Activated T-helper 17 cell treated with anti-CD3 and anti-CD28 coated beads, Interleukin-2, amount 50 U/mL, for 72 hours (primary cell): ENCODE data around the gene EFEMP1. TPM values are rescaled to one million over a fixed set of nuclear protein-coding genes. Genes with fewer than 3 reads are reported as not detected.
"Not testable (repeated sequence)": the region's sequence is repeated elsewhere in the genome, so short reads cannot be mapped to it uniquely, and the experiment has no call there.

ENCODE experiments used
- ATAC-seq: fragments of 150-1000 bp; cut with Tn5 transposase; replicated peaks from 2 replicates; pipeline ENCODE4 v1.10.0; 2021; ENCODE audit warnings: mild to moderate bottlenecking, moderate library complexity
- H3K27ac Mint-ChIP-seq: one replicate; pipeline ENCODE4 v1.8.0; 2022; ENCODE audit warnings: mixed read lengths
- H3K27me3 Mint-ChIP-seq: one replicate; pipeline ENCODE4 v1.8.0; 2022; ENCODE audit warnings: mixed read lengths
- H3K36me3 Mint-ChIP-seq: one replicate; pipeline ENCODE4 v1.8.0; 2022; ENCODE audit warnings: low read depth, mild to moderate bottlenecking, mixed read lengths
- H3K4me1 Mint-ChIP-seq: one replicate; pipeline ENCODE4 v1.8.0; 2022; ENCODE audit warnings: mixed read lengths
- H3K4me3 Mint-ChIP-seq: one replicate; pipeline ENCODE4 v1.8.0; 2022; ENCODE audit warnings: mild to moderate bottlenecking, mixed read lengths
- H3K9me3 Mint-ChIP-seq: one replicate; pipeline ENCODE4 v1.8.0; 2022; ENCODE audit warnings: mixed read lengths
- total RNA-seq, 2 donors: library from RNA; stranded (reverse); gene quantifications; one replicate each; pipeline ENCODE4 v1.2.3, GENCODE V29; 2022

Gene EFEMP1
- total RNA-seq, 2 donors from 2014 or later, result not detected

DNA sequence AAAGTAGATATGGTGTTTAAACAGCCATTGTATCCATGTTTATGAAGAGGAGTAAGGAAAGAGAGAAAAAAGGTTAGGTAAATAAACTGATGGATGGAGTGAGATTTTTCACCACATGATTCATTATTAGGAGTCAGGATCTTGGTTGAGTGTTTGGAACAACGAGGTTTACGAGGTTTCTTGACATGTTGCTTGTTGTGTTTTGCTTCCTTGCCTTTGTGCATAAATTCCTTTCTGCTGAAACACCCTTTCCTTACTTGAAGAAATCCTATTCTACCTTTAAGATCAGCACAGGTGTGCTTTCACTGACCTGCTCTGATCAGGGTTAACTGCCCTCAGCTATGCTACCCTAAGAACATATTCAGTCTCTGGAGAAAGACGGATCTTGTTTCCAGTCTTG lies 66.6 kb downstream of the EFEMP1 start:
- Mint-ChIP-seq H3K9me3 (peaks cover 6% of the 10 kb centered on the region), H3K4me3 (no peak overlapping the region), H3K36me3 (no peaks in the 10 kb centered on the region), H3K27ac (no peak overlapping the region), H3K27me3 (peaks cover 12% of the 10 kb centered on the region), H3K4me1 (no peaks in the 10 kb centered on the region)
- ATAC-seq, result no peak

DNA sequence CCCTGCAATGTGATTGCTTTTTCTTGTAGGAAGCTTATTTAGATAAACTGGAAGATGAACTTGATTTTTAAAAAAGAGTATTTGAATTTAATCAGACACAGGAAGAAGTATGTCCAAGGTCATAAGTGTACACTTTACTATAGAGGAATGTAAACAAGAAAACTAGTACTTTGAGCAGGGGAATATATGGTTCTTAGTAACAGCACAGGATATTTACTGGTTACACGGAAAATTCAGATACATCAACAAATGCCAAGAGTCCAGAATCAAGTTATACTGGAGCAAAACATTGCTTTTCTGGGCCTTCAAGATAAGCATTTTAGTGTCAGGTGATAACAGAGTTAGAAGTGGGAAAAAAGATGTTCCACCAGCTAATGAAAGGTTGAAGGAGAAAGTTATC lies 75.5 kb downstream of the EFEMP1 start:
- no peak overlapping the region for H3K4me3 Mint-ChIP-seq
- no peak overlapping the region for H3K27ac Mint-ChIP-seq

DNA sequence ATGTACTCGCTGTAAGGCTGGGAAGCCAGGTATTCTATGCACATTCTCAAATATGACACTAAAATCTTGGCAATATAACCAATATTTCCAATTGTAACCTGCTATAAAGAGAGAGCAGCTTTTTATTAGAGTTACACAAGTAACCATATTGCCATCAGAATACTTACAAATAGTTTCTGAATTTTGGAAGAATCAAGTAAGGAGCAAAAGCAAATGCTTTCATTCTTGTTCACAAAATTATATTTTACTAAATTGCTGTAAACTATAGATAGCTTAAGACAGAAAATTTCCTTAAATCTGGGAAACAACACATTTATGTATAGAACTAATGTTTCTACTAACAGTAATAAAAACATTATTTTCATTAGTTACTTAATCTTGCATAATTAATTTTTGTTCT lies 77.2 kb downstream of the EFEMP1 start:
- no peak for ATAC-seq
- H3K4me3 Mint-ChIP-seq, result no peak overlapping the region
- peaks cover 9% of the 10 kb centered on the region for H3K27me3 Mint-ChIP-seq
- no peaks in the 10 kb centered on the region for H3K4me1 Mint-ChIP-seq
- H3K9me3 Mint-ChIP-seq, result no peaks in the 10 kb centered on the region
- no peak overlapping the region for H3K27ac Mint-ChIP-seq
- no peaks in the 10 kb centered on the region for H3K36me3 Mint-ChIP-seq

More for the DNA sequence above, 75.5 kb downstream of the EFEMP1 start:
- no peak for ATAC-seq
- H3K9me3 Mint-ChIP-seq, result peaks cover 7% of the 10 kb centered on the region
- no peaks in the 10 kb centered on the region for H3K4me1 Mint-ChIP-seq
- peaks cover 17% of the 10 kb centered on the region for H3K27me3 Mint-ChIP-seq
- H3K36me3 Mint-ChIP-seq, result no peaks in the 10 kb centered on the region

DNA sequence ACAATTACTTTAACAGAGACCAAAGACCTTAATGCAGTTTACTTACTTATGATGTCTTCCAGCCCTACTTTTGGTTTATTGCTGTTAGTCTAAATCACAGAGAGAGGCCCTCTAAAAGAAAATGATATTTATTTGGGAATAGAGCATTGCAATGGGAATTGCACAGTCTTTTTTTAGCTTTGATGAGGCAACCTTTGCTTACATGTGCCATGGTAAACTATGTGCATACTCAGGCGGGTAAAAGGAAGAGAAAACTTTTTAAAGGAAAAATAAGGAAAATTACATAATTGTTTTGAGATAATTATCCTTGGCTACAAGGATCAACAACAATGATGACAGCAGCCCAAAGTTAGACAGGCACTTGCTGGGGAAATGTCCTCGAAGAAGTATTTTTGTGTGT lies 78.6 kb downstream of the EFEMP1 start:
- H3K4me3 Mint-ChIP-seq, result no peak overlapping the region
- H3K27ac Mint-ChIP-seq, result no peak overlapping the region
- H3K27me3 Mint-ChIP-seq, result peaks cover 9% of the 10 kb centered on the region
- ATAC-seq, result no peak
- no peaks in the 10 kb centered on the region for H3K4me1 Mint-ChIP-seq
- H3K9me3 Mint-ChIP-seq, result no peaks in the 10 kb centered on the region
- H3K36me3 Mint-ChIP-seq, result no peaks in the 10 kb centered on the region

DNA sequence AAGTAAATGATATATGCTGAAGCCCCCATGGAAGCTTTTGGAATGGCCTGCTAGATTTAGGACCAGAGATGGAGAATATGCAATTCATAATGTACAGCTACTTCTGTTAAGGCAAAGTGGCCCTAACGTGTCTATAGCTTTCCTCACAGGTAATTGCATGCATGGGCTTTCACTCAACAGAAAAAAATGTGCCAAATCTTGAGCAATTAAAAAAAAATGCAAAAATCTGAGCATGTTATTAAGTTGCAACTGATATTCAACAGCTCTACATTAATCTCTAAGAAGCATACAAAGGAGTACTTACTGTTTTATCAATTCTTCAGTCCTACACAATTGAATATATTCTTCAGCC lies 79.6 kb downstream of the EFEMP1 start:
- no peaks in the 10 kb centered on the region for H3K9me3 Mint-ChIP-seq
- no peak for ATAC-seq
- no peaks in the 10 kb centered on the region for H3K36me3 Mint-ChIP-seq
- H3K27ac Mint-ChIP-seq, result no peak overlapping the region
- H3K4me3 Mint-ChIP-seq, result no peak overlapping the region
- no peaks in the 10 kb centered on the region for H3K4me1 Mint-ChIP-seq
- peaks cover 7% of the 10 kb centered on the region for H3K27me3 Mint-ChIP-seq

DNA sequence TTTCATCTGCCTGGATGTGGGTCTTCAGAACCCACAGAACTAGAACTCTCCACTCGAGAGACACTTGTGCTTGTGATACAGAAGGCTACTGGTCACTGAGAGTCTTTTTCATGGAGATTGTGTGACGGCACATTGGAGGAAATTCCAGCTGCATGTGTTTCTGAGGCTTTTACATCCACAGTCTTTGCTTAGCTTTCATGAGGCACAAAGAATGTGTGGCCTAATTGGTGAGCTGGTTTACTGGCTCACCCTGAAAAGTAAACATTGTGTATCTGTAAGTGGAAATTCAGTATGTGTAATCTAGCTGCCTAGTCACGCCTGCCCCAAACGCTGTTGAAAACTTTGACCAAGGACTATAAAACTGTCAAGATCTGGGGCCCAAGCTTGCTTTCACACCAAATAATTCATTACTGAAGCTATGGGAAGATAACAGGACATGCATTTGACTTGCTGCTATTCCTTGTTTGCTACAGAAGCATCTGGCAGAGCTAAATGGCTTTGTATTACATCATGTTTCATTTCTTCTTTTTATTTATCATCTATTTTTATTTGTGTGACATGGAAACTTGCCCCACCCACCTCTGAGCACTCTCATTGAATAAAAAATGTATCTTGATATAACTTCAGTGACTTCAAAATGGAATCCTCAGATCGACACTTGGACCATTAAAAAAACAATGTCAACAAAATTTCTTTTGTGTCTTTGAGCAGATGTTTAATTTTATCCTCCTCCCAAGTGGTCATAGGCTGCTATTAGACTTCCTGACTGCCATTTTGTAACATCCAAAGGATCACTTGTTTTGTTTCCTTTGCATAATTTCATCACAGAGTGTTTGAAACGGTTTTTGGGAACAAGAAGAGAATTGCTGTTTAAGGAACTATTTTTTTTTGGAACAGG lies 80.2 kb downstream of the EFEMP1 start:
- H3K9me3 Mint-ChIP-seq, result no peaks in the 10 kb centered on the region
- no peak overlapping the region for H3K27ac Mint-ChIP-seq
- H3K4me1 Mint-ChIP-seq, result no peaks in the 10 kb centered on the region
- no peak for ATAC-seq
- peaks cover 10% of the 10 kb centered on the region for H3K27me3 Mint-ChIP-seq
- H3K4me3 Mint-ChIP-seq, result no peak overlapping the region
- H3K36me3 Mint-ChIP-seq, result no peaks in the 10 kb centered on the region

DNA sequence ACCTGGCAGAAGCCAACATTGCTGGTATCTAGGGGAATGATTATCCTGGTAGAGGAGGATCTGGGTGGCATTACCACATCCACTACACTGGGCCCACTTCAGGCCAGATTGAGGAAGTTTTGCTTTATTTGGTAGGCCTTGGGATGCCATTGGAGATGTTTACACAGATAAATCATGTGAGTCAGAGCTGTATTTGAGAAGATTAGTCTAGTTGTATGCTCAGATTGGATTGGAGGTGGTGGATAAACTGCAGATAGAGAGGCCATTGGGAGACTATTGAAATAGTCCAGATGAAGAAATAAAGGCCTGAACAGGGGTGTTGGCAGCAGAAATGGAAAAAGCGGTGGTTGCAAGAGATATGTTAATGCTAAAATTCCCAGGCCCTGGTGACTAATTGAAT lies 81.5 kb downstream of the EFEMP1 start:
- H3K4me1 Mint-ChIP-seq, result no peaks in the 10 kb centered on the region
- no peak overlapping the region for H3K4me3 Mint-ChIP-seq
- no peaks in the 10 kb centered on the region for H3K36me3 Mint-ChIP-seq
- H3K9me3 Mint-ChIP-seq, result no peaks in the 10 kb centered on the region
- peaks cover 6% of the 10 kb centered on the region for H3K27me3 Mint-ChIP-seq
- no peak for ATAC-seq
- no peak overlapping the region for H3K27ac Mint-ChIP-seq

DNA sequence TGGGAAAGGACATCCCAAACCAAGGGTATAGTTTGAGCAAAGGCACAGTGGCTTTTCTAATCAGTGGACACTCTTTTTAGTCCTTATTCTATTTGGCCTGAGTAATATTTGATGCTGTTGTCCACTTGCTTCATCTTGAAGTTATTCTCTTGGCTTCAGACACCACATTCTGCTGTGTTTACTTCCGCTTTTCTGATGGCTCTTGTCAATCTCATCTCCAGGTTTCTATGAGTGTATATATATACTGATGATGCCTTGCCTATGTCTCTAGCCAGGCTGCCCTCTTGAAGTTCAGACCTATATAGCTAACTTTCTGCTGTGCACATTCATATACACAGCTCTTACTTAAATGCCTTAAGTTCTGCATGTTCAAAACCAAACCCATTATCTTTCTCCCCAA lies 83.1 kb downstream of the EFEMP1 start:
- Mint-ChIP-seq H3K4me3 (no peak overlapping the region), H3K4me1 (no peaks in the 10 kb centered on the region), H3K27me3 (peaks cover 6% of the 10 kb centered on the region), H3K9me3 (peaks cover 4% of the 10 kb centered on the region), H3K36me3 (no peaks in the 10 kb centered on the region), H3K27ac (no peak overlapping the region)
- no peak for ATAC-seq

DNA sequence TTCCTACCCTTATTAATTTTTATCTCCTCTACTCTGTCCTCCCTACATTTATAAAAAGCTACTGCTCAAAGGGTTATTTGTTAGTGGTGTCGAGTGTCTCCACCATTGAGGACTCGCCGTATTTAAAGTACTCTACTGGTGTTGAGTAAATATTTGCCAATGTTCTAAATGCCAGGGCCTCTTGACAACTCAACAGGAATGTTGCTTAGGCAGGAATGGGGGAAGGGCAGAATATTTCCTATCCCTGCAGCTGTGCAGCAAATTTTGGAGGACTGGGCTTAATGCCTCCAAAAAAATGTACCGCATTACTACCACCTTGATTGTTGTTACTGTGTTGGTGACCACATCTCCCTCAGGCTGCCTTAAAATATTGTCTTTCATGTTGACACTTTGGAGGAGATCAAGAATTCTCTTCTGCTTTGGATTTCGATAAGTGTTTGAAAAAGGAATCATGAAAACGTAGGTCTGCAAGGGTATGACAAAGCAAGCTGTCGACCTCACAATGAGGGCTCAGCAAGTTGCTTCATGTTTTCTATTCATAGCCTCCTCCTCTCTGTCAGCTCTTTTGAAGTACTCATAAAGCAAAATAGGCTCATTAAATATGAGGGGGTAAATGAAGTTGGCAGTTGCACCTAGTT lies 84.3 kb downstream of the EFEMP1 start:
- Mint-ChIP-seq H3K27me3 (peaks cover 3% of the 10 kb centered on the region), H3K36me3 (no peaks in the 10 kb centered on the region), H3K27ac (no peak overlapping the region), H3K4me3 (no peak overlapping the region), H3K4me1 (no peaks in the 10 kb centered on the region), H3K9me3 (peaks cover 4% of the 10 kb centered on the region)
- ATAC-seq, result no peak

DNA sequence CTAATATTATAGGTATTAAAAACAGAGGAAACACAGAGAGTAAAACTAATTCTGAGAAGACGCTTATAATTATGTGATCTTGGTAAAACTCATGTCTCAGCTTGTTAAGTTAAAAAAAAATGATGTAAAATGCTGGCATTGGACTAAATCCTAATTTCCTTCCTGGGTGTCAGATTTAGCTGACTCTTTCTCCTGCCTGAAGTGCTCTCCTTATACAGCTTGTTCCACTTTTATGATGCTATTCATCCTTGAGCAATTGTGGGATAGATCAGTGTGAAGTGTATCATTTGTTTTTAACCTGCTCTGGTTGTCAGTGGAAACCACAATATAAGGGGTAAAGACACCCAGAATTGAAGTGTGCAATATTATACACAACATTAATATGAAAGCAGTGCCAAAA lies 84.9 kb downstream of the EFEMP1 start:
- Mint-ChIP-seq H3K4me1 (no peaks in the 10 kb centered on the region), H3K27ac (no peak overlapping the region), H3K27me3 (peaks cover 3% of the 10 kb centered on the region), H3K4me3 (no peak overlapping the region), H3K36me3 (no peaks in the 10 kb centered on the region), H3K9me3 (peaks cover 4% of the 10 kb centered on the region)
- ATAC-seq, result no peak

DNA sequence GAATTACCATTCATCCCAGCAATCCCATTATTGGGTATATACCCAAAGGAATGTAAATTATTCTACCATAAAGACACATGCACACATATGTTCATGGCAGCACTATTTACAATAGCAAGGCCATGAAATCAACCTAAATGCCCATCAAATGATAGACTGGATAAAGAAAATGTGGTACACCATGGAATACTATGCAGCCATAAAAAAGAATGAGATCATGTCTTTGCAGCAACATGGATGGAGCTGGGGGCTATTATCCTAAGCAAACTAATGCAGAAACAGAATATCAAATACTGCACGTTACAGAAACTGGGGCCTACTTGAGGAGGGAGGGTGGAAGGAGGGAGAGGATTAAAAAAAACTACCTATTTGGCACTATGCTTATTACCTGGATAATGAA lies 85.5 kb downstream of the EFEMP1 start:
- H3K27me3 Mint-ChIP-seq, H3K27ac Mint-ChIP-seq, H3K9me3 Mint-ChIP-seq, H3K36me3 Mint-ChIP-seq, H3K4me1 Mint-ChIP-seq, H3K4me3 Mint-ChIP-seq, ATAC-seq: not testable (repeated sequence)

DNA sequence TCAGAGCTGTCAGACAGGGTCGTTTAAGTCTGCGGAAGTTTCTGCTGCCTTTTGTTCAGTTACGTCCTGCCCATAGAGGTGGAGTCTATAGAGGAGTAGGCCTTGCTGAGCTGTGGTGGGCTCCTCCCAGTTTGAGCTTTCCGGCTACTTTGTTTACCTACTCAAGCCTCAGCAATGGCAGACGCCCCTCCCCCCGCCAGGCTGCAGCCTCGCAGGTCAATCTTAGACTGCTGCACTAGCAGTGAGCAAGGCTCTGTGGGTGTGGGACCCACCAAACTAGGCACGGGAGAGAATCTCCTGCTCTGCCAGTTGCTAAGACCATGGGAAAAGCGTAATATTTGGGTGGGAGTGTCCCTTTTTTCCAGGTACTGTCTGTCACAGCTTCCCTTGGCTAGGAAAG lies 86.5 kb downstream of the EFEMP1 start:
- peaks cover 3% of the 10 kb centered on the region for H3K27me3 Mint-ChIP-seq

DNA sequence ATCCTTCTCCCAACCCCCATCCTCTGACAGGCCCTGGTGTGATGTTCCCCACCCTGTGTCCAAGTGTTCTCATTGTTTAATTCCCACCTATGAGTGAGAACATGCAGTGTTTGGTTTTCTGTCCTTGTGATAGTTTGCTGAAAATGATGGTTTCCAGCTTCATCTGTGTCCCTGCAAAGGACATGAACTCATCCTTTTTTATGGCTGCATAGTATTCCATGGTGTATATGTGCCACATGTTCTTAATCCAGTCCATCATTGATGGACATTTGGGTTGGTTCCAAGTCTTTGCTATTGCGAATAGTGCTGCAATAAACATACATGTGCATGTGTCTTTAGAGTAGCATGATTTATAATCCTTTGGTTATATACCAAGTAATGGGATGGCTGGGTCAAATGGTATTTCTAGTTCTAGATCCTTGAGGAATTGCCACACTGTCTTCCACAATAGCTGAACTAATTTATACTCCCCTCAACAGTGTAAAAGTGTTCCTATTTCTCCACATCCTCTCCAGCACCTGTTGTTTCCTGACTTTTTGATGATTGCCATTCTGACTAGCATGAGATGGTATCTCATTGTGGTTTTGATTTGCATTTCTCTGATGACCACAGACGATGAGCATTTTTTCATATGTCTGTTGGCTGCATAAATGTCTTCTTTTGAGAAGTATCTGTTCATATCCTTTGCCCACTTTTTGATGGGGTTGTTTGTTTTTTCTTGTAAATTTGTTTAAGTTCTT lies 91.7 kb downstream of the EFEMP1 start:
- not testable (repeated sequence) for H3K4me3 Mint-ChIP-seq, H3K36me3 Mint-ChIP-seq, ATAC-seq, H3K4me1 Mint-ChIP-seq, H3K9me3 Mint-ChIP-seq, H3K27me3 Mint-ChIP-seq, H3K27ac Mint-ChIP-seq

More for the DNA sequence above, 86.5 kb downstream of the EFEMP1 start:
- H3K36me3 Mint-ChIP-seq, result no peaks in the 10 kb centered on the region
- H3K4me3 Mint-ChIP-seq, result no peak overlapping the region
- H3K4me1 Mint-ChIP-seq, result no peaks in the 10 kb centered on the region
- H3K9me3 Mint-ChIP-seq, result peaks cover 4% of the 10 kb centered on the region
- no peak for ATAC-seq
- H3K27ac Mint-ChIP-seq, result no peak overlapping the region

DNA sequence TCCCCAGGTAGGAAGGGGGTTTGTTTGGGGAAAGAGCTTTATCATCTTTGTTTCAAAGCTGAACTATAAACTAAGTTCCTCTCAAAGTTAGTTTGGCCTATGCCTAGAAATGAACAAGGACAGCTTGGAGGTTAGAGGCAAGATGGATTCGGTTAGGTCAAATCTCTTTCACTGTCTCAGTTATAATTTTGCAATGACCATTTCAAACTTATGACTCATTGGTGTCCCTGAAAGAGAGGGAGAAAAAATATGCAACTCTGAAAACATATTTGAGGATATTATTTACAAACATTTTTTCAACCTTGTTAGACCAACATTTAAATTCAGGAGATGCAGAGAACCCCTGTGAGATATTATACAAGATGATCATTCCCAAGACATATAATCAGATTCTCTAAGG lies 95.7 kb downstream of the EFEMP1 start:
- peaks cover 9% of the 10 kb centered on the region for H3K27me3 Mint-ChIP-seq

DNA sequence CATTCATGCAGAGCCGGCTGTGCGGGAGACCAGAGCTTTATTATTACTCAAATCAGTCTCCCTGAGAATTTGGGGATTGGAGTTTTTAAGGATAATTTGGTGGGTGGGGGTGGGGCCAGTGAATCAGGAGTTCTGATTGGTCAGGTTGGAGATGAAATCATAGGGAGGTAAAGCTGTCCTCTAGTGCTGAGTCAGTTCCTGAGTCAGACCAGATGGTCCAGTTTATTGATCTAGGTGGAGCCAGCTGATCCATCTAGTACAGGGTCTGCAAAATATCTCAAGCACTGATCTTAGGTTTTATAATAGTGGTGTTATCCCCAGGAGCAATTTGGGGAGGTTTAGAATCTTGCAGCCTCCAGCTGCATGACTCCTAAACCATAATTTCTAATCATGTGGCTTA lies 96.2 kb downstream of the EFEMP1 start:
- not testable (repeated sequence) for H3K4me1 Mint-ChIP-seq, H3K9me3 Mint-ChIP-seq, H3K36me3 Mint-ChIP-seq, H3K27ac Mint-ChIP-seq, H3K4me3 Mint-ChIP-seq, H3K27me3 Mint-ChIP-seq, ATAC-seq

More for the DNA sequence above, 95.7 kb downstream of the EFEMP1 start:
- no peak overlapping the region for H3K27ac Mint-ChIP-seq
- no peaks in the 10 kb centered on the region for H3K36me3 Mint-ChIP-seq
- no peaks in the 10 kb centered on the region for H3K4me1 Mint-ChIP-seq
- ATAC-seq, result no peak
- no peak overlapping the region for H3K4me3 Mint-ChIP-seq
- no peaks in the 10 kb centered on the region for H3K9me3 Mint-ChIP-seq
